NCI-H446 treated with DMSO at 0.1 percent for 48 hours (cell line): ENCODE measurements around the gene PTPMT1.

ENCODE experiments used
- DNase-seq: peaks from one replicate; lab custom pipeline; 2025; lab: John Stamatoyannopoulos, UW

Gene PTPMT1

DNA sequence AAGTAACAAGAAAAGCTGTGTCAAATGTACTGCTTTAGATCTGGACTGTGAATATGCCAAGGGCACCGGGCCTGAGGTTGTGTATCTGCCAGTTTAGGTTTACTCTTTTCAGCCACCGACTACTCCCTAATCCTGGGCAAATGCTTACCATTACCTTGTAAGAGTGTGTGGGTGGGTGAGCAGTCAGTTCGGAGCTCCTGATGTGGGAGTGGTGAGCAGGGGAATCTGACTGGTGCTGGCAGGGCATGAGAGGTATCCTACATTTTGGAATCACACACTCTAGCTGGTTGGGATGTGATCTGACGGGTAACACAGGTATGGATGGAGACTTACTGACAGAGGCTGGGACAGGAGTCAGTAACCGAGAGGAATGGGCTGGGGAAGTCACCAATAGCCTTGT is 18.4 kb downstream of the PTPMT1 start:
- DNase-seq: no peak

- no peak for DNase-seq
Observed at GRCh38 chr11:47586098-47586855, 20.9 kb downstream of the PTPMT1 start, which contains the start of gene FAM180B. Gene FAM180B, plus strand, starts transcription at chr11:47586678. Its CDS starts 91 bp downstream, at chr11:47586769.

GRCh38 chr11:47587039-47587716 is 21.8 kb downstream of the PTPMT1 start:
- DNase-seq: no peak

DNA sequence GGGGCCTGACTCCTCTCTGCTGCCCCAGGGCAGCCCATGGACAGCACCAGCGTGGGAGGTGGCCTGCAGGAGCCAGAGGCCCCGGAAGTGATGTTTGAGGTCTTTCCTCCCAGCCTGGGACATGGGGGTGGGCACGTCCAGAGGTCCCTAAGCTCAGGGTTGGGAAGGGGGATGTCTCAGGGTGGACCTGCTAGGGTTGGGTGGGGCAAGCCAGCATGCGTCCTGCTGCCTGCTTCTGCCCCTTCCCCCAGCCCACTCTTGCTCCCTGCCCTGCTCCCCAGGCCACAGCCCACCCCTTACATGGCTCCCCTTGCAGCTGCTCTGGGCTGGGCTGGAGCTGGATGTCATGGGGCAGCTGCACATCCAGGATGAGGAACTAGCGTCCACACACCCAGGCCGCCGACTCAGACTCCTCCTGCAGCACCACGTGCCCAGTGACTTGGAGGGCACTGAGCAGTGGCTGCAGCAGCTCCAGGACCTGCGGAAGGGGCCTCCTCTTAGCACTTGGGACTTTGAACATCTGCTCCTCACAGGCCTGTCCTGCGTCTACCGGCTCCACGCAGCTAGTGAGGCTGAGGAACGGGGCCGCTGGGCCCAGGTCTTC is 22.4 kb downstream of the PTPMT1 start:
- no peak for DNase-seq

- no peak for DNase-seq
Observed at GRCh38 chr11:47589118-47589517, 23.7 kb downstream of the PTPMT1 start.

GRCh38 chr11:47589584-47589976 is 24.2 kb downstream of the PTPMT1 start:
- no peak for DNase-seq

- no peak for DNase-seq
Observed at GRCh38 chr11:47589977-47590861, 24.8 kb downstream of the PTPMT1 start.

GRCh38 chr11:47591764-47592163 is 26.4 kb downstream of the PTPMT1 start:
- no peak for DNase-seq

GRCh38 chr11:47592251-47592650 is 26.9 kb downstream of the PTPMT1 start:
- DNase-seq: no peak

GRCh38 chr11:47592970-47593369 is 27.6 kb downstream of the PTPMT1 start:
- no peak for DNase-seq

DNA sequence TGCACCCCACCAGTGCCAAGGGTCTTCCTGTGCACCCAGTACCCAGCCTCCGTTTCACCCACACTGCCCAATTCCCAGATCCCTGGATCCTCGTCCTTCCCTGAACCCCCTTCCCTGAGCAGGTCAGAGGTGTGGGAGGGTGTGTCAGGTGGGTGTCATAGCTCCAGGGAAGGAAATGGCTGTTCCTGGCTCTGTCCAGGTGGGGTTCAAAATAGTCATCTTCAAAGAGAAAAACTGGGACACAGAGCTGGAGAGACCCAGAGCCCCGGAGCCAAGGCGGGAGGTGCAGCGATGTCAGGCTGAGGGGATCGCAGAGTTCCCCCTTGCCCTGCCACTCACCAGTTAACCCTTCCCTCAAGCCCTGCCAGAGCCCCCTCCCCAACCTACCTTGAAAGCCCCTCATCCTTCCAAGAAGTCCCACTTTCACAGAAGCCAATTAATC is 28.1 kb downstream of the PTPMT1 start:
- DNase-seq: no peak

GRCh38 chr11:47593934-47594855 is 28.8 kb downstream of the PTPMT1 start, which contains the start of gene C1QTNF4:
Gene C1QTNF4, minus strand, starts transcription at chr11:47594411. Its CDS starts 3,601 bp downstream, at chr11:47590810.
- DNase-seq: no peak

DNA sequence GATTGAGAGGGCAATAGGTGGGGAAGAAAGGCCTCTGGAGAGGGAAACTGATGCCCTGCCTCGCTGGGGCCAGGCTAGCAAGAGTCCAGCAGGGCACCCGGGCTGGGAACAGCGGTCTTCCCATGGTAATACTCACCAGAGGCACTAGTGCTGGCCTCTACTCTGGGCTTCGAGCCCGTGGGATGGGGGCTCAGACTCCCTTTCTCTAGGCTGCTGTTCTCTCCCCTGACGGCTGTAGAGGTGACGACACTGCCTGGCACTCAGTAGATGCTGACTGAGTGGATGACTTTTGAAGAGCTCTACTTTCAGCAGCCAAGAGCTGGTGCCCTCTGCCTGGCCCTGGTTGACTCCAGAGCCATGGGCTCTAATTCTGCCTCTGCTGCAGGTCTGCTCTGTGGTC is 29.6 kb downstream of the PTPMT1 start:
- DNase-seq: no peak

- no peak for DNase-seq
Observed at GRCh38 chr11:47595967-47596366, 30.6 kb downstream of the PTPMT1 start.

GRCh38 chr11:47599902-47600301 is 34.5 kb downstream of the PTPMT1 start:
- no peak for DNase-seq

- DNase-seq: no peak
Observed at GRCh38 chr11:47603295-47603694, 37.9 kb downstream of the PTPMT1 start.

DNA sequence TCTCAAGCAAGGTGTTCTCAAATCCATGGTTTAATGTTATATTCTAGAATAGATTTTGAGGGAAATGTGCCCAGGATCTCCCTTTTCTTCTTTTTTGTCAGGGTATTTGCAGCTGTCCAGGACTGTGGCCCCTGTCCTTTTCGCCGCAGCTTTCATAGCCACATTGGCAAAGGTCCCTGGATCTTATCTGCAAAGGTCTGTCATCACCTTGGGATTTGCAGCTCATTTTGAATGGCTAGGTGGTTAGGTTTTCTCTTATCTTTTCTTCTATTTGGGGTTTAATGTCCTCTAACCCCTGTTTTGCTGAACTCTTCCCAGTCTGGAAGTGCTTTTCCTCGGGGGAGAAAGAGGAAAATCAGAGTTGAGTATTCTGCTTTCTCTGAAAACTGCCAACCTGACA is 40.5 kb downstream of the PTPMT1 start:
- no peak for DNase-seq

DNA sequence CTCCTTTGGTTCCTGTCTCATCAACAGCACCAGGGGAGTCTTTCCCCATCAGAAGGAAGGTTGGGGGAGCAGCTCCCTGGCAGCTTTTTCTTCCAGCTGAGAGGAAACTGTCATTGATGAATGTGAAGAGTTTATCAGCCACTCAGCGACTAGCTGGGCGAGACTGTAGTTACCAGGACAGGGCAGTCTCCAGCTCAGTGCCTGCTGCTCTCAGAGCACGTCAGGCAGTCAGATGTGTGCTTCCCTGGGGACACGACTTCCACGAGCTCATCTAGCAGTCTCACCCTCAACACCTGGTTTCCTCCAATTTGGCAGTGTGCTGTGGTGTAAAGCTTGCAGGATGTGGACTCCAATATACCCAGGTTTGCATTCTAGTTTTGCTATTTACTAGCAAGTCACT is 41.3 kb downstream of the PTPMT1 start:
- DNase-seq: no peak

DNA sequence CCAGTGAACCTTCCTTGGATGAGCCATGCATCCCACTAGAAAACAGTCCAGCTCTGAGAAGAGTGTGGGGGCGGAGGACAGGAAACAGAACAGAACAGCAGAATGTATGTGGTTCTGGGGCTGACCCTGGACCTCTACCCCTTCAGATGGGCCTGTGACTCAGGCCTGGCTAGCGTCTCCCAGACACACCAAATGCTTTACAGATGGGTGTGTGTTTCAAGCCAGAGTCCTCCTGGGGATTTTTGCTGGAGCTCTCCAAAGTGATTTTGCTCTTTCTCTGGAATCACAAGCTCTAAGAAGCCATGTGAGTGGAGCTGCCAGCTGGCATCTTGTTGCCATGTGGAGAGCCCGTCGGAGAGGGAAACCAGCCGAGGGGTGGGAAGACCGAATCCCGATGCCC is 42.0 kb downstream of the PTPMT1 start:
- peak; percentile 48 for DNase-seq

DNA sequence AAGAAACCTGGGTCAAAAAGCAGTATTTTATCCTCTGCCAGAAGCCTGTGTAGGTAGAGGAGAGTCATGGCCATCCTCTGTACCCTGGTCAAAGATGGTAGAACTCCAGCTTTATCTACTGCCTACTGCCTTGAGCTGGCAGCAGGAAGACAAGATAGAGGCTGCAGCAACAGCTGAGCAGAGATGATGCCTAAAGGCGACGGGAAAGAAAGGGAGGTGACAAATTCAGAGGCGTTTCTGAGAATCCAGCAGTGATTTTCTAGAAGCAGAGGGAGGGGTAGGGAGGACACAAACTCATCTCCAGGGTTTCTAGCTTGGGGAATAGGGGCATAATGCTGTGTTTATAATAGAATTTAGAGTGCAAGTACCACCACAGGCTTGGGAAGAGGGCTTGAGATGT is 44.3 kb downstream of the PTPMT1 start:
- no peak for DNase-seq

GRCh38 chr11:47611348-47611794 is 46.0 kb downstream of the PTPMT1 start:
- no peak for DNase-seq
